Activated CD4-positive, alpha-beta memory T cell treated with anti-CD3 and anti-CD28 coated beads, Interleukin-2, amount 10 ng/mL, durations not matched to agents 7 days and 5 days (primary cell): ENCODE measurements around the gene MANSC1. TPM values are rescaled to one million over a fixed set of nuclear protein-coding genes. Genes with fewer than 3 reads are reported as not detected.

Source experiments
- CTCF ChIA-PET: fragments of 350-600 bp; sonication (Branson Sonifier 250); formaldehyde crosslinking; loops from one replicate; lab custom pipeline; 2021; ENCODE audit warnings: antibody characterized with exemption, inconsistent platforms; lab: Charles Lee
- POLR2A ChIA-PET: fragments of 350-600 bp; sonication (Branson Sonifier 250); formaldehyde crosslinking; loops from one replicate; lab custom pipeline; 2021; ENCODE audit warnings: antibody characterized with exemption; lab: Charles Lee
- DNase-seq: peaks from one replicate; pipeline ENCODE4 v3.0.0-alpha.2; 2020
- H3K27ac Mint-ChIP-seq: one replicate; pipeline ENCODE4 v1.8.0; 2021; ENCODE audit warnings: mild to moderate bottlenecking, mixed read lengths
- H3K27me3 Mint-ChIP-seq: one replicate; pipeline ENCODE4 v1.8.0; 2021; ENCODE audit warnings: mixed read lengths
- H3K36me3 Mint-ChIP-seq: one replicate; pipeline ENCODE4 v1.8.0; 2021; ENCODE audit warnings: low read depth, mixed read lengths
- H3K4me1 Mint-ChIP-seq: one replicate; pipeline ENCODE4 v1.8.0; 2021; ENCODE audit warnings: mixed read lengths
- H3K4me3 Mint-ChIP-seq: one replicate; pipeline ENCODE4 v1.8.0; 2021; ENCODE audit warnings: mild to moderate bottlenecking, mixed read lengths
- H3K9me3 Mint-ChIP-seq: one replicate; pipeline ENCODE4 v1.8.0; 2021; ENCODE audit warnings: mixed read lengths
- total RNA-seq, 2 experiments: library from RNA; stranded (reverse); gene quantifications; one replicate each; pipeline ENCODE4 v1.2.3, GENCODE V29; 2021

The MANSC1 gene
- under 1 TPM; 0.10 to 0.15 TPM for total RNA-seq

DNA sequence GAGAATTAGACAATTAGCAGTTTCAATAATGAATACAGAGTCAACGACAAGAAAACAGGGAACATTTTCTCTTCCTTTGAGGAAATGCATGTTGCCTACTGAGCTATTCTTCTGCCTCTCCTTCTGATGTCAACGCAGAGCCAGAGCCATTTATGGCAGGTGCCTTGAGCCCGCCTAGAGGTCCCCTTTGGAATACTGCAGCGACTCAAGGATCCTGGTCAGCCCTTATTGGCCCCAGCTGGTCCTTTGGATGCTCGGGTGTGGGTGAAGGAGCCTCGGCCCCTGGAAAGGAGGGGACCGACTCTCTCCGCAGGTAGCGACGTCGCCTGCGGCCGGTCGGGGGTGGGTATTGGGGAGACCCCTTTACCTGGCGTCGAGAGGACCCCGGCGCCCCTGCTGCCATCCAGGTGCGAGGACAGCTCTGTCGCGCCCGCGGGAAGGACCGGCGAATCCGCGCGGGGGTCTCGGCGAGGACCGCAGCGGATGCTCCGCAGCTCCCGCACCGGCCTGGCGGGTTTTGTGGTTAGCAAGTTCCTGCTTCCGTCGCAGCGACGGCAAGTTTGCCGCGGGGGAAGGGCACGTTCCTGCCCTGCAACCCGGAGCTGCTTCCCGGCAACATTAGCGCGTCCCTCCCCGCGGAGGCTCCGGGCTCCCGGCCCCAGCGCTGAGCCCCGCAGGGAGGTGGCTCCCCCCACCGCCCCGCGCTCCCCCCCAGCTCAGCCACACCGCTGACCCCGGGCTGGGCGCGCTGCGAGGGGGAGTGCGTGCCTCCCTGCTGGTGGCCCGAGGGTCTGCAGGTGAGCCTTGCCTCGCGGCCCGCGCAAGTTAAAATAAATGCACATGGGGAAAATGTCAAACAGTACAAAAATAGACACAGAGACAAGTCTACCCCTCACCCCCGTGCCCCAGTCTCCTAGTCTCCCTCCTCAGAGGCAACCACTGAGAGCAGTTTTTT, at the start of gene MANSC1:
MANSC1 (minus strand) TSS at position 532 of the 955 bp plus-strand sequence. CDS start 6,928 bp downstream, outside the sequence.
- ChIA-PET POLR2A (interaction anchor here (0.7 to 2.7 kb wide), 8 partner anchors 9 to 387 kb away, joined by 3 to 12 read pairs (median 6); no protein-coding TSS in a partner anchor), CTCF (interaction anchor here (1.0 to 1.6 kb wide), 6 partner anchors 9 to 387 kb away, joined by 3 to 5 read pairs (median 3); no protein-coding TSS in a partner anchor)
- peaks cover 20% of the 10 kb centered on the region for H3K4me1 Mint-ChIP-seq
- H3K27me3 Mint-ChIP-seq, result peaks cover 15% of the 10 kb centered on the region
- H3K27ac Mint-ChIP-seq, result no peak within 1 kb of the TSS
- H3K4me3 Mint-ChIP-seq, result peak within 1 kb of the TSS; percentile 63
- H3K9me3 Mint-ChIP-seq, result no peaks in the 10 kb centered on the region
- H3K36me3 Mint-ChIP-seq, result no peaks in the 10 kb centered on the region
- DNase-seq, result peak; percentile 65

- Mint-ChIP-seq H3K27ac (no peak overlapping the region), H3K27me3 (no peaks in the 10 kb centered on the region), H3K4me3 (no peak overlapping the region), H3K9me3 (peaks cover 7% of the 10 kb centered on the region), H3K36me3 (peaks cover 62% of the 10 kb centered on the region), H3K4me1 (peaks cover 49% of the 10 kb centered on the region)
- POLR2A ChIA-PET, result interaction anchor here (1.0 kb wide), 1 partner anchor 14 kb away, joined by 3 read pairs; no protein-coding TSS in a partner anchor
- CTCF ChIA-PET, result interaction anchor here (1.3 kb wide), 1 partner anchor 20 kb away, joined by 5 read pairs; no protein-coding TSS in a partner anchor
- DNase-seq, result no peak
Observed at GRCh38 chr12:12399161-12399560, 49.1 kb upstream of the MANSC1 start.

GRCh38 chr12:12398026-12398859, 48.2 kb upstream of the MANSC1 start:
- DNase-seq, result no peak
- ChIA-PET CTCF (interaction anchor here (0.7 to 1.3 kb wide), 4 partner anchors 11 to 120 kb away, joined by 3 to 5 read pairs (median 4); no protein-coding TSS in a partner anchor), POLR2A (interaction anchor here (1.0 to 1.1 kb wide), 2 partner anchors 63 to 68 kb away, joined by 3 to 5 read pairs; no protein-coding TSS in a partner anchor)
- Mint-ChIP-seq H3K36me3 (peaks cover 55% of the 10 kb centered on the region), H3K9me3 (peaks cover 7% of the 10 kb centered on the region), H3K27me3 (no peaks in the 10 kb centered on the region), H3K27ac (no peak overlapping the region), H3K4me3 (no peak overlapping the region), H3K4me1 (peaks cover 40% of the 10 kb centered on the region)

- ChIA-PET CTCF (interaction anchor here (0.6 to 1.2 kb wide), 2 partner anchors 12 to 167 kb away, joined by 4 to 5 read pairs; no protein-coding TSS in a partner anchor), POLR2A (no interaction called here)
- peaks cover 47% of the 10 kb centered on the region for H3K36me3 Mint-ChIP-seq
- peaks cover 34% of the 10 kb centered on the region for H3K4me1 Mint-ChIP-seq
- H3K4me3 Mint-ChIP-seq, result no peak overlapping the region
- no peak for DNase-seq
- no peaks in the 10 kb centered on the region for H3K27me3 Mint-ChIP-seq
- peaks cover 7% of the 10 kb centered on the region for H3K9me3 Mint-ChIP-seq
- H3K27ac Mint-ChIP-seq, result no peak overlapping the region
Observed at GRCh38 chr12:12397184-12397583, 47.1 kb upstream of the MANSC1 start.

DNA sequence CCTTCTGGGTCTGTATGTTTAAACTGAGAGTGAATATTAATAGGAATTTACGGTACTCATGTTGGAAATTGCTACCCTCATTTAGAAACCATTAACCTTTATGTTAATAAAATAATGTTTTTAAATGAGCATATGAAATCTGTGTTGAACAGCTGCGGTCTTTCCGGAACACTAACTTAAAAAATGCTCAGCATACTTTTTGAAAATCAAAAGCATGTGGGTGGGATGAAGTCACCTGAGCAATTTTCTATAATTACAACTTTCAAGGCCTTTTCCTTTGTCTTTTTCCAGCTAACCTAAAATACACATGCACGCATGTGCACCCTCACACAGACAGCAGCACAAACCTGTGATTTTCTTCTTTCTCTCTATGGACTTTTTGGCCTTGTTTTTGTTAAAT, 46.7 kb upstream of the MANSC1 start:
- CTCF ChIA-PET, result interaction anchor here (0.6 kb wide), 1 partner anchor 168 kb away, joined by 5 read pairs; no protein-coding TSS in a partner anchor
- Mint-ChIP-seq H3K27me3 (no peaks in the 10 kb centered on the region), H3K4me1 (peaks cover 33% of the 10 kb centered on the region), H3K4me3 (no peak overlapping the region), H3K36me3 (peaks cover 45% of the 10 kb centered on the region), H3K9me3 (peaks cover 5% of the 10 kb centered on the region), H3K27ac (no peak overlapping the region)
- POLR2A ChIA-PET, result no interaction called here
- DNase-seq, result no peak

GRCh38 chr12:12393171-12393570, 43.1 kb upstream of the MANSC1 start:
- Mint-ChIP-seq H3K36me3 (peaks cover 45% of the 10 kb centered on the region), H3K27ac (no peak overlapping the region), H3K4me1 (peaks cover 27% of the 10 kb centered on the region), H3K4me3 (no peak overlapping the region), H3K9me3 (no peaks in the 10 kb centered on the region), H3K27me3 (no peaks in the 10 kb centered on the region)
- ChIA-PET POLR2A (interaction anchor here (0.8 kb wide), 1 partner anchor 9 kb away, joined by 3 read pairs; no protein-coding TSS in a partner anchor), CTCF (no interaction called here)
- no peak for DNase-seq

GRCh38 chr12:12392413-12392812, 42.4 kb upstream of the MANSC1 start:
- H3K27ac Mint-ChIP-seq, result no peak overlapping the region
- H3K27me3 Mint-ChIP-seq, result no peaks in the 10 kb centered on the region
- no peaks in the 10 kb centered on the region for H3K9me3 Mint-ChIP-seq
- ChIA-PET POLR2A (interaction anchor here (0.8 kb wide), 1 partner anchor 8 kb away, joined by 3 read pairs; no protein-coding TSS in a partner anchor), CTCF (no interaction called here)
- peaks cover 31% of the 10 kb centered on the region for H3K4me1 Mint-ChIP-seq
- H3K4me3 Mint-ChIP-seq, result no peak overlapping the region
- no peak for DNase-seq
- peaks cover 46% of the 10 kb centered on the region for H3K36me3 Mint-ChIP-seq

- Mint-ChIP-seq H3K9me3 (peaks cover 3% of the 10 kb centered on the region), H3K4me1 (peaks cover 70% of the 10 kb centered on the region), H3K4me3 (no peak overlapping the region), H3K27me3 (no peaks in the 10 kb centered on the region), H3K36me3 (peaks cover 54% of the 10 kb centered on the region), H3K27ac (peak overlapping the region; percentile 71)
- POLR2A ChIA-PET, result interaction anchor here (0.8 to 5.2 kb wide), 11 partner anchors 16 to 338 kb away, joined by 3 to 90 read pairs (median 5); partner anchors contain the start of gene DUSP16
- DNase-seq, result no peak
- CTCF ChIA-PET, result interaction anchor here (1.0 to 1.4 kb wide), 2 partner anchors 11 to 87 kb away, joined by 3 to 4 read pairs; no protein-coding TSS in a partner anchor
Observed at GRCh38 chr12:12387501-12387900, 37.5 kb upstream of the MANSC1 start.

- peak; percentile 85 for DNase-seq
- POLR2A ChIA-PET, result interaction anchor here (0.6 to 5.2 kb wide), 32 partner anchors 8 to 352 kb away, joined by 3 to 90 read pairs (median 7); partner anchors contain the start of genes BORCS5, CDKN1B and DUSP16
- peaks cover 15% of the 10 kb centered on the region for H3K9me3 Mint-ChIP-seq
- peaks cover 57% of the 10 kb centered on the region for H3K36me3 Mint-ChIP-seq
- peak overlapping the region; percentile 57 for H3K4me3 Mint-ChIP-seq
- peaks cover 83% of the 10 kb centered on the region for H3K4me1 Mint-ChIP-seq
- CTCF ChIA-PET, result interaction anchor here (0.8 to 3.0 kb wide), 11 partner anchors 8 to 352 kb away, joined by 3 to 16 read pairs (median 4); partner anchors contain the start of gene BORCS5
- no peaks in the 10 kb centered on the region for H3K27me3 Mint-ChIP-seq
- peak overlapping the region; percentile 97 for H3K27ac Mint-ChIP-seq
Observed at GRCh38 chr12:12384571-12385340, 34.7 kb upstream of the MANSC1 start.

GRCh38 chr12:12381982-12382381, 31.9 kb upstream of the MANSC1 start:
- Mint-ChIP-seq H3K27me3 (no peaks in the 10 kb centered on the region), H3K4me3 (no peak overlapping the region), H3K4me1 (peaks cover 89% of the 10 kb centered on the region), H3K36me3 (peaks cover 53% of the 10 kb centered on the region), H3K9me3 (peaks cover 15% of the 10 kb centered on the region), H3K27ac (peak overlapping the region; percentile 2)
- no peak for DNase-seq
- CTCF ChIA-PET, result no interaction called here
- POLR2A ChIA-PET, result interaction anchor here (1.1 kb wide), 1 partner anchor 60 kb away, joined by 3 read pairs; no protein-coding TSS in a partner anchor

GRCh38 chr12:12380949-12381593, 31.0 kb upstream of the MANSC1 start:
- Mint-ChIP-seq H3K36me3 (peaks cover 56% of the 10 kb centered on the region), H3K4me1 (peaks cover 88% of the 10 kb centered on the region), H3K9me3 (peaks cover 15% of the 10 kb centered on the region), H3K27me3 (no peaks in the 10 kb centered on the region), H3K27ac (peak overlapping the region; percentile 93), H3K4me3 (no peak overlapping the region)
- no peak for DNase-seq
- CTCF ChIA-PET, result interaction anchor here (3.2 kb wide), 1 partner anchor 94 kb away, joined by 41 read pairs; no protein-coding TSS in a partner anchor
- POLR2A ChIA-PET, result interaction anchor here (1.0 to 6.6 kb wide), 8 partner anchors 23 to 340 kb away, joined by 3 to 238 read pairs (median 38); partner anchors contain the start of genes BORCS5, CDKN1B, CREBL2 and DUSP16
